Measurements from ENCODE around the gene PEX5.
"Not testable (repeated sequence)": the region's sequence is repeated elsewhere in the genome, so short reads cannot be mapped to it uniquely, and the experiment has no call there.

Gene PEX5

GRCh38 chr12:7186058-7186457 is 3.4 kb upstream of the PEX5 start:
- DNase-seq (ENCODE audit: low spot score in 2 of 2); H3K9me3 Mint-ChIP-seq; ATAC-seq; H3K27ac Mint-ChIP-seq; H3K4me3 Mint-ChIP-seq; H3K36me3 Mint-ChIP-seq: not testable (repeated sequence)
- peaks cover 23% of the 10 kb centered on the region for H3K4me1 Mint-ChIP-seq

GRCh38 chr12:7188562-7189397 is 706 bp upstream of the PEX5 start:
- Mint-ChIP-seq H3K36me3 (peaks cover 15% of the 10 kb centered on the region), H3K4me3 (peak overlapping the region; percentile 84), H3K4me1 (peaks cover 36% of the 10 kb centered on the region), H3K27ac (peak overlapping the region; percentile 96), H3K9me3 (no peaks in the 10 kb centered on the region)
- DNase-seq (ENCODE audit: low spot score in 2 of 2) (peak; percentile 45 to 80), ATAC-seq (peak; percentile 67)

- Mint-ChIP-seq H3K9me3 (no peaks in the 10 kb centered on the region), H3K4me3 (peak overlapping the region; percentile 84), H3K4me1 (peaks cover 49% of the 10 kb centered on the region), H3K27ac (peak overlapping the region; percentile 96), H3K36me3 (peaks cover 32% of the 10 kb centered on the region)
- DNase-seq (ENCODE audit: low spot score in 2 of 2) (peak; percentile 9 to 63), ATAC-seq (no peak)
These were observed 976 bp downstream of the PEX5 start for GRCh38 chr12:7190268-7191055.

- no peak overlapping the region for H3K4me3 Mint-ChIP-seq
- H3K36me3 Mint-ChIP-seq, result peaks cover 37% of the 10 kb centered on the region
- DNase-seq (ENCODE audit: low spot score in 2 of 2) (no peak), ATAC-seq (no peak)
- peak overlapping the region; percentile 41 for H3K27ac Mint-ChIP-seq
- peaks cover 41% of the 10 kb centered on the region for H3K4me1 Mint-ChIP-seq
- no peaks in the 10 kb centered on the region for H3K9me3 Mint-ChIP-seq
These were observed 4.2 kb downstream of the PEX5 start for GRCh38 chr12:7193674-7194073.

GRCh38 chr12:7197841-7198240 is 8.4 kb downstream of the PEX5 start:
- H3K4me3 Mint-ChIP-seq, result no peak overlapping the region
- ATAC-seq (no peak), DNase-seq (ENCODE audit: low spot score in 2 of 2) (no peak)
- no peak overlapping the region for H3K27ac Mint-ChIP-seq
- H3K36me3 Mint-ChIP-seq, result peaks cover 59% of the 10 kb centered on the region
- no peaks in the 10 kb centered on the region for H3K9me3 Mint-ChIP-seq
- H3K4me1 Mint-ChIP-seq, result peaks cover 16% of the 10 kb centered on the region

GRCh38 chr12:7203109-7203508 is 13.6 kb downstream of the PEX5 start:
- H3K4me3 Mint-ChIP-seq, result no peak overlapping the region
- DNase-seq (ENCODE audit: low spot score in 2 of 2) (no peak), ATAC-seq (no peak)
- peaks cover 80% of the 10 kb centered on the region for H3K36me3 Mint-ChIP-seq
- no peak overlapping the region for H3K27ac Mint-ChIP-seq
- no peaks in the 10 kb centered on the region for H3K4me1 Mint-ChIP-seq
- no peaks in the 10 kb centered on the region for H3K9me3 Mint-ChIP-seq

GRCh38 chr12:7205091-7205490 is 15.6 kb downstream of the PEX5 start:
- ATAC-seq, result no peak
- Mint-ChIP-seq H3K4me1 (no peaks in the 10 kb centered on the region), H3K27ac (no peak overlapping the region), H3K4me3 (no peak overlapping the region), H3K9me3 (no peaks in the 10 kb centered on the region), H3K36me3 (peaks cover 93% of the 10 kb centered on the region)
- no peak for DNase-seq (ENCODE audit: low spot score in 2 of 2)

- H3K4me3 Mint-ChIP-seq, result no peak overlapping the region
- no peak for ATAC-seq
- H3K4me1 Mint-ChIP-seq, result no peaks in the 10 kb centered on the region
These were observed 17.2 kb downstream of the PEX5 start for GRCh38 chr12:7206691-7207090.

GRCh38 chr12:7207866-7208625 is 18.6 kb downstream of the PEX5 start:
- Mint-ChIP-seq H3K9me3 (peaks cover 5% of the 10 kb centered on the region), H3K36me3 (peaks cover 93% of the 10 kb centered on the region), H3K4me3 (no peak overlapping the region), H3K27ac (no peak overlapping the region), H3K4me1 (no peaks in the 10 kb centered on the region)
- DNase-seq (ENCODE audit: low spot score in 2 of 2), result no peak
- ATAC-seq, result no peak

More at GRCh38 chr12:7206691-7207090, 17.2 kb downstream of the PEX5 start:
- H3K27ac Mint-ChIP-seq, result no peak overlapping the region
- no peaks in the 10 kb centered on the region for H3K9me3 Mint-ChIP-seq
- H3K36me3 Mint-ChIP-seq, result peaks cover 95% of the 10 kb centered on the region
- DNase-seq (ENCODE audit: low spot score in 2 of 2), result no peak

GRCh38 chr12:7209958-7210357 is 20.5 kb downstream of the PEX5 start:
- ATAC-seq, result no peak
- Mint-ChIP-seq H3K4me1 (no peaks in the 10 kb centered on the region), H3K4me3 (no peak overlapping the region), H3K27ac (no peak overlapping the region), H3K9me3 (peaks cover 5% of the 10 kb centered on the region), H3K36me3 (peaks cover 74% of the 10 kb centered on the region)
- no peak for DNase-seq (ENCODE audit: low spot score in 2 of 2)

GRCh38 chr12:7210642-7211151 is 21.2 kb downstream of the PEX5 start:
- ATAC-seq (no peak), DNase-seq (ENCODE audit: low spot score in 2 of 2) (no peak)
- H3K27ac Mint-ChIP-seq, result no peak overlapping the region
- H3K9me3 Mint-ChIP-seq, result peaks cover 5% of the 10 kb centered on the region
- peaks cover 67% of the 10 kb centered on the region for H3K36me3 Mint-ChIP-seq
- no peak overlapping the region for H3K4me3 Mint-ChIP-seq
- H3K4me1 Mint-ChIP-seq, result no peaks in the 10 kb centered on the region

GRCh38 chr12:7212678-7213077 is 23.2 kb downstream of the PEX5 start:
- ATAC-seq, result no peak
- Mint-ChIP-seq H3K4me1 (no peaks in the 10 kb centered on the region), H3K4me3 (no peak overlapping the region), H3K9me3 (peaks cover 5% of the 10 kb centered on the region), H3K27ac (no peak overlapping the region), H3K36me3 (peaks cover 48% of the 10 kb centered on the region)
- DNase-seq (ENCODE audit: low spot score in 2 of 2), result no peak

- H3K4me1 Mint-ChIP-seq; H3K4me3 Mint-ChIP-seq; DNase-seq (ENCODE audit: low spot score in 2 of 2); H3K9me3 Mint-ChIP-seq; ATAC-seq; H3K27ac Mint-ChIP-seq: not testable (repeated sequence)
- peaks cover 39% of the 10 kb centered on the region for H3K36me3 Mint-ChIP-seq
These were observed 24.3 kb downstream of the PEX5 start for GRCh38 chr12:7213745-7214144.

- Mint-ChIP-seq H3K4me3 (no peak overlapping the region), H3K36me3 (peaks cover 3% of the 10 kb centered on the region), H3K9me3 (peaks cover 2% of the 10 kb centered on the region), H3K27ac (no peak overlapping the region), H3K4me1 (no peaks in the 10 kb centered on the region)
- no peak for DNase-seq (ENCODE audit: low spot score in 2 of 2)
- ATAC-seq, result no peak
These were observed 28.1 kb downstream of the PEX5 start for GRCh38 chr12:7217475-7218069.

All from stimulated activated effector memory CD8-positive, alpha-beta T cell treated with anti-CD3 and anti-CD28 coated beads, Interleukin-12 subunit alpha, Interleukin-12 subunit beta, amount 100 ng/mL, for 72 hours (primary cell).